HCT116 (cell line): ENCODE measurements around the gene GRM8. TPM values are rescaled to one million over a fixed set of nuclear protein-coding genes. Genes with fewer than 3 reads are reported as not detected.

Experiments
- ATAC-seq: fragments of 200-7000 bp; cut with Tn5 transposase; 2 replicates; pipeline ENCODE4 v1.9.1; 2020; ENCODE audit warnings: mild to moderate bottlenecking, moderate library complexity
- BruUV-seq: library from RNA; stranded (reverse); fragments of 400-500 nt; replicated peaks from 2 replicates; lab custom pipeline; 2021; lab: Mats Ljungman, UMichigan
- CTCF ChIA-PET: fragments of 300-600 bp; sonication (Branson Sonifier 250); formaldehyde crosslinking; loops from one replicate; lab custom pipeline; 2021; ENCODE audit warnings: antibody characterized with exemption; lab: Charles Lee
- POLR2A ChIA-PET: fragments of 300-600, 350-600 bp; sonication (Branson Sonifier 250); formaldehyde crosslinking; loops from one replicate; lab custom pipeline; 2021; ENCODE audit warnings: antibody characterized with exemption; lab: Charles Lee
- RAD21 ChIA-PET, 2 experiments: fragments of 300-600 bp; sonication (Branson Sonifier 250); formaldehyde crosslinking; loops; one replicate each; lab custom pipeline; 2023; ENCODE audit warnings: low total read pairs in 2 of 2; ENCODE audit not compliant: uncharacterized antibody in 2 of 2, unreplicated experiment in 2 of 2, low non-redundant PET in 1 of 2; lab: Charles Lee
- DNase-seq: peaks from one replicate; pipeline ENCODE4 v3.0.0-alpha.2; 2010; ENCODE audit warnings: low read depth, low spot score
- H2AFZ ChIP-seq: fragments of 200-600 bp; shearing (Covaris generic), sonication (generic); 2 replicates; pipeline ENCODE4 v1.6.1; 2017; ENCODE audit warnings: low read depth, mixed run types, mixed read lengths, antibody characterized with exemption, low read length; ENCODE audit not compliant: poor library complexity, severe bottlenecking
- H3K27ac ChIP-seq: 2 replicates; pipeline ENCODE4 v1.5.1; 2012; ENCODE audit warnings: low read depth, low read length
- H3K27me3 ChIP-seq: fragments of 200-600 bp; sonication (generic); 2 replicates; pipeline ENCODE4 v1.6.1; 2016; ENCODE audit warnings: mixed run types, low read length, mixed read lengths; ENCODE audit not compliant: insufficient read depth
- H3K36me3 ChIP-seq, 2 experiments: fragments of 200-500 bp in 1 of 2; fragments of 200-600 bp in 1 of 2; sonication (Bioruptor generic) in 1 of 2; sonication (generic) in 1 of 2; 2 replicates each; pipeline versions ENCODE4 v1.5.1 to v1.6.1; 2014 to 2016; ENCODE audit warnings: low read length in 2 of 2, inconsistent platforms in 1 of 2, mixed read lengths in 1 of 2, mixed run types in 1 of 2; ENCODE audit not compliant: insufficient read depth in 2 of 2, control insufficient read depth in 1 of 2
- H3K4me1 ChIP-seq, 2 experiments: fragments of 200-600 bp in 1 of 2; sonication (generic) in 1 of 2; 2 replicates each; pipeline versions ENCODE4 v1.5.1 to v1.6.1; 2012 to 2017; ENCODE audit warnings: low read length in 2 of 2, inconsistent platforms in 1 of 2, mild to moderate bottlenecking in 1 of 2, mixed read lengths in 1 of 2, mixed run types in 1 of 2, moderate library complexity in 1 of 2; ENCODE audit not compliant: insufficient read depth in 2 of 2, control insufficient read depth in 1 of 2
- H3K4me2 ChIP-seq: fragments of 200-600 bp; sonication (generic); 2 replicates; pipeline ENCODE4 v1.6.1; 2017; ENCODE audit warnings: mixed run types, low read length, mixed read lengths
- H3K4me3 ChIP-seq, 2 experiments: fragments of 200-600 bp in 1 of 2; sonication (generic) in 1 of 2; replicated peaks in 1 of 2; 2 replicates each; pipeline ENCODE4 v1.5.1; 2011 to 2016; ENCODE audit warnings: low read length in 2 of 2, control low read depth in 1 of 2, low read depth in 1 of 2, mild to moderate bottlenecking in 1 of 2, mixed read lengths in 1 of 2, mixed run types in 1 of 2
- H3K79me2 ChIP-seq: fragments of 200-600 bp; sonication (generic); 2 replicates; pipeline ENCODE4 v1.6.1; 2017; ENCODE audit warnings: mild to moderate bottlenecking, mixed run types, low read length, moderate library complexity, mixed read lengths; ENCODE audit not compliant: insufficient read depth
- H3K9ac ChIP-seq: fragments of 200-600 bp; sonication (generic); 2 replicates; pipeline ENCODE4 v1.6.1; 2016; ENCODE audit warnings: low read length, mixed read lengths
- H3K9me2 ChIP-seq: fragments of 200-600 bp; sonication (generic), shearing (Covaris generic); 2 replicates; pipeline ENCODE4 v1.6.1; 2017; ENCODE audit warnings: mixed run types, mild to moderate bottlenecking, moderate library complexity; ENCODE audit not compliant: insufficient read depth
- H3K9me3 ChIP-seq, 2 experiments: fragments of 200-500 bp in 1 of 2; fragments of 200-600 bp in 1 of 2; sonication (Bioruptor generic) in 1 of 2; sonication (generic) in 1 of 2; 2 replicates each; pipeline ENCODE4 v1.6.1; 2014 to 2017; ENCODE audit warnings: low read length in 2 of 2, mixed read lengths in 2 of 2, inconsistent platforms in 1 of 2, low read depth in 1 of 2, mild to moderate bottlenecking in 1 of 2, mixed run types in 1 of 2, moderate library complexity in 1 of 2; ENCODE audit not compliant: control insufficient read depth in 1 of 2, insufficient read depth in 1 of 2
- H4K20me1 ChIP-seq: fragments of 200-600 bp; sonication (generic), shearing (Covaris generic); 2 replicates; pipeline ENCODE4 v1.6.1; 2017; ENCODE audit warnings: mixed run types, mild to moderate bottlenecking, moderate library complexity; ENCODE audit not compliant: insufficient read depth
- CBX3 ChIP-seq: IDR thresholded peaks from 2 replicates; pipeline ENCODE4 v1.6.1; 2012; ENCODE audit warnings: low read depth
- CEBPB ChIP-seq: IDR thresholded peaks from 2 replicates; pipeline ENCODE4 v1.6.1; 2012; ENCODE audit warnings: low read depth
- EGR1 ChIP-seq: IDR thresholded peaks from 2 replicates; pipeline ENCODE4 v1.6.1; 2012; ENCODE audit warnings: low read depth
- ELF1 ChIP-seq: IDR thresholded peaks from 2 replicates; pipeline ENCODE4 v1.6.1; 2012; ENCODE audit warnings: low read depth, borderline replicate concordance
- EZH2phosphoT487 ChIP-seq: fragments of 200-600 bp; IDR thresholded peaks from 2 replicates; pipeline ENCODE4 v1.6.1; 2018; ENCODE audit warnings: antibody characterized with exemption, borderline replicate concordance
- FOSL1 ChIP-seq: IDR thresholded peaks from 2 replicates; pipeline ENCODE4 v1.6.1; 2012; ENCODE audit warnings: low read depth
- JUND ChIP-seq: IDR thresholded peaks from 2 replicates; pipeline ENCODE4 v1.6.1; 2012
- POLR2AphosphoS5 ChIP-seq: IDR thresholded peaks from 2 replicates; pipeline ENCODE4 v1.6.1; 2011; ENCODE audit warnings: mild to moderate bottlenecking, low read depth, low read length, moderate library complexity
- RAD21 ChIP-seq: IDR thresholded peaks from 2 replicates; pipeline ENCODE4 v1.6.1; 2012; ENCODE audit warnings: low read depth, mild to moderate bottlenecking
- REST ChIP-seq: IDR thresholded peaks from 2 replicates; pipeline ENCODE4 v1.6.1; 2012; ENCODE audit warnings: low read depth
- SIN3A ChIP-seq: IDR thresholded peaks from 2 replicates; pipeline ENCODE4 v1.6.1; 2012; ENCODE audit warnings: low read depth
- SRF ChIP-seq: IDR thresholded peaks from 2 replicates; pipeline ENCODE4 v1.6.1; 2012; ENCODE audit warnings: low read depth
- YY1 ChIP-seq: IDR thresholded peaks from 2 replicates; pipeline ENCODE4 v1.6.1; 2011; ENCODE audit warnings: low read length, low read depth, moderate library complexity, mild to moderate bottlenecking; ENCODE audit not compliant: insufficient replicate concordance; ENCODE audit errors: extremely low read depth
- ZNF274 ChIP-seq: fragments of 200-500 bp; sonication (Bioruptor generic); IDR thresholded peaks from 2 replicates; pipeline ENCODE4 v1.6.1; 2014; ENCODE audit warnings: mild to moderate bottlenecking, low read depth, low read length, inconsistent platforms
- intact Hi-C: fragments of 100-400 bp; cut with micrococcal nuclease; formaldehyde crosslinking; loops from 2 replicates; pipeline ENCODE4 v1.10.0; 2022
- total RNA-seq: library from RNA; stranded (reverse); gene quantifications from one replicate; pipeline ENCODE4 v1.2.1, GENCODE V29; 2021; ENCODE audit not compliant: unreplicated experiment
- TF ChIP-seq, protein P1 (sequence below), 3 experiments: fragments of 200-600 bp in 1 of 3; sonication (generic) in 1 of 3; IDR thresholded peaks in 2 of 3; conservative IDR thresholded peaks in 1 of 3; 2 replicates each; pipeline ENCODE4 v1.5.1; 2012 to 2017; ENCODE audit warnings: low read depth in 2 of 3, low read length in 2 of 3, antibody characterized with exemption in 1 of 3, borderline replicate concordance in 1 of 3, control low read depth in 1 of 3, mild to moderate bottlenecking in 1 of 3, mixed read lengths in 1 of 3, mixed run types in 1 of 3, moderate library complexity in 1 of 3; ENCODE audit not compliant: insufficient read depth in 1 of 3

The GRM8 gene
- total RNA-seq, 1 experiment from 2014 or later, result 0.05 TPM

GRCh38 chr7:127154958-127155357 is 97.8 kb downstream of the GRM8 start:
- H3K4me3 ChIP-seq, result no peak overlapping the region
- no peaks in the 10 kb centered on the region for H3K4me1 ChIP-seq
- H3K36me3 ChIP-seq, result no peaks in the 10 kb centered on the region
- peaks cover 20% of the 10 kb centered on the region for H3K27me3 ChIP-seq
- ChIA-PET CTCF (no interaction called here), RAD21 (no interaction called here), POLR2A (no interaction called here)
- no peaks in the 10 kb centered on the region for H4K20me1 ChIP-seq
- H3K9ac ChIP-seq, result no peak overlapping the region
- no peak overlapping the region for H2AFZ ChIP-seq
- intact Hi-C loops, result no loop called here
- TF ChIP-seq EGR1 (no peak), SRF (no peak), FOSL1 (no peak), ZNF274 (no peak), JUND (no peak), CEBPB (no peak), POLR2AphosphoS5 (no peak), RAD21 (no peak), YY1 (no peak)
- H3K79me2 ChIP-seq, result no peaks in the 10 kb centered on the region
- H3K9me3 ChIP-seq, result no peaks in the 10 kb centered on the region
- BruUV-seq, result no TSS peak
- no peak overlapping the region for H3K27ac ChIP-seq
- no peaks in the 10 kb centered on the region for H3K9me2 ChIP-seq
- H3K4me2 ChIP-seq, result no peak overlapping the region
- DNase-seq, result no peak
- ATAC-seq, result no peak

GRCh38 chr7:127154101-127154500 is 98.6 kb downstream of the GRM8 start:
- ChIA-PET POLR2A (no interaction called here), CTCF (no interaction called here)
- intact Hi-C loops, result no loop called here
- no peaks in the 10 kb centered on the region for H4K20me1 ChIP-seq
- no peak overlapping the region for H3K9ac ChIP-seq
- peaks cover 20% of the 10 kb centered on the region for H3K27me3 ChIP-seq
- no peak overlapping the region for H3K4me2 ChIP-seq
- no peak for TF ChIP-seq EZH2phosphoT487
- TF ChIP-seq SRF, result no peak
- TF ChIP-seq FOSL1, result no peak
- no peak for TF ChIP-seq JUND
- TF ChIP-seq CBX3, result no peak
- no peak for TF ChIP-seq SIN3A
- no peak for TF ChIP-seq RAD21
- TF ChIP-seq, protein P1, sequence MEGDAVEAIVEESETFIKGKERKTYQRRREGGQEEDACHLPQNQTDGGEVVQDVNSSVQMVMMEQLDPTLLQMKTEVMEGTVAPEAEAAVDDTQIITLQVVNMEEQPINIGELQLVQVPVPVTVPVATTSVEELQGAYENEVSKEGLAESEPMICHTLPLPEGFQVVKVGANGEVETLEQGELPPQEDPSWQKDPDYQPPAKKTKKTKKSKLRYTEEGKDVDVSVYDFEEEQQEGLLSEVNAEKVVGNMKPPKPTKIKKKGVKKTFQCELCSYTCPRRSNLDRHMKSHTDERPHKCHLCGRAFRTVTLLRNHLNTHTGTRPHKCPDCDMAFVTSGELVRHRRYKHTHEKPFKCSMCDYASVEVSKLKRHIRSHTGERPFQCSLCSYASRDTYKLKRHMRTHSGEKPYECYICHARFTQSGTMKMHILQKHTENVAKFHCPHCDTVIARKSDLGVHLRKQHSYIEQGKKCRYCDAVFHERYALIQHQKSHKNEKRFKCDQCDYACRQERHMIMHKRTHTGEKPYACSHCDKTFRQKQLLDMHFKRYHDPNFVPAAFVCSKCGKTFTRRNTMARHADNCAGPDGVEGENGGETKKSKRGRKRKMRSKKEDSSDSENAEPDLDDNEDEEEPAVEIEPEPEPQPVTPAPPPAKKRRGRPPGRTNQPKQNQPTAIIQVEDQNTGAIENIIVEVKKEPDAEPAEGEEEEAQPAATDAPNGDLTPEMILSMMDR (IDR thresholded peaks at IDR 0.05 in 2 of 3, conservative IDR thresholded peaks at IDR 0.05 in 1 of 3; ENCODE audit: borderline replicate concordance in 1 of 3, insufficient read depth in 1 of 3, low read depth in 2 of 3, low read length in 2 of 3), result no peak
- no peak for TF ChIP-seq ZNF274
- TF ChIP-seq EGR1, result no peak
- TF ChIP-seq REST, result no peak
- no peak for TF ChIP-seq ELF1
- TF ChIP-seq YY1, result no peak
- TF ChIP-seq, all 23 proteins: peak for 0
- Histone ChIP-seq H3K4me1 (no peaks in the 10 kb centered on the region), H3K4me3 (no peak overlapping the region), H3K9me3 (no peaks in the 10 kb centered on the region), H3K9me2 (no peaks in the 10 kb centered on the region), H2AFZ (no peak overlapping the region), H3K27ac (no peak overlapping the region), H3K36me3 (no peaks in the 10 kb centered on the region), H3K79me2 (no peaks in the 10 kb centered on the region)
- no peak for ATAC-seq
- RAD21 ChIA-PET, result no interaction called here
- DNase-seq, result no peak
- no TSS peak for BruUV-seq
